Adrenal gland (tissue), 5 donors: ENCODE measurements around the gene MAGOHB.

Source experiments
- POLR2A ChIP-seq, 2 donors: fragments of 450-650 bp; IDR thresholded peaks; one replicate each; pipeline ENCODE4 v1.6.1; 2017; ENCODE audit warnings: antibody characterized with exemption in 2 of 2, mild to moderate bottlenecking in 2 of 2, moderate library complexity in 1 of 2
- TF ChIP-seq, protein P1 (sequence below), 6 experiments: fragments of 450-650 bp in 4 of 6; fragments of 200-600 bp in 2 of 6; sonication (generic) in 1 of 6; IDR thresholded peaks; 1 replicate in 5 of 6; 2 replicates in 1 of 6; pipeline versions ENCODE4 v1.5.1 to v1.8.0; 2016 to 2021; ENCODE audit warnings: antibody characterized with exemption in 6 of 6, mild to moderate bottlenecking in 2 of 6, moderate library complexity in 1 of 6
- donor health status: DM: no; HTN: no; CAD: no.

GRCh38 chr12:10582704-10583103 lies 30.7 kb downstream of the MAGOHB start:
- TF ChIP-seq, protein P1, sequence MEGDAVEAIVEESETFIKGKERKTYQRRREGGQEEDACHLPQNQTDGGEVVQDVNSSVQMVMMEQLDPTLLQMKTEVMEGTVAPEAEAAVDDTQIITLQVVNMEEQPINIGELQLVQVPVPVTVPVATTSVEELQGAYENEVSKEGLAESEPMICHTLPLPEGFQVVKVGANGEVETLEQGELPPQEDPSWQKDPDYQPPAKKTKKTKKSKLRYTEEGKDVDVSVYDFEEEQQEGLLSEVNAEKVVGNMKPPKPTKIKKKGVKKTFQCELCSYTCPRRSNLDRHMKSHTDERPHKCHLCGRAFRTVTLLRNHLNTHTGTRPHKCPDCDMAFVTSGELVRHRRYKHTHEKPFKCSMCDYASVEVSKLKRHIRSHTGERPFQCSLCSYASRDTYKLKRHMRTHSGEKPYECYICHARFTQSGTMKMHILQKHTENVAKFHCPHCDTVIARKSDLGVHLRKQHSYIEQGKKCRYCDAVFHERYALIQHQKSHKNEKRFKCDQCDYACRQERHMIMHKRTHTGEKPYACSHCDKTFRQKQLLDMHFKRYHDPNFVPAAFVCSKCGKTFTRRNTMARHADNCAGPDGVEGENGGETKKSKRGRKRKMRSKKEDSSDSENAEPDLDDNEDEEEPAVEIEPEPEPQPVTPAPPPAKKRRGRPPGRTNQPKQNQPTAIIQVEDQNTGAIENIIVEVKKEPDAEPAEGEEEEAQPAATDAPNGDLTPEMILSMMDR (IDR thresholded peaks at IDR 0.05), result no peak
- no peak for TF ChIP-seq POLR2A (IDR thresholded peaks at IDR 0.05)
